WTC11 (cell line): ENCODE data around the gene ZNF789. TPM values are rescaled to one million over a fixed set of nuclear protein-coding genes. Genes with fewer than 3 reads are reported as not detected.

Source experiments
- ATAC-seq: fragments of 200-7000 bp; cut with Tn5 transposase; 2 replicates; pipeline ENCODE4 v1.10.0; 2021; ENCODE audit warnings: mild to moderate bottlenecking, moderate library complexity
- CTCF ChIA-PET: fragments of 300-600 bp; sonication (Branson Sonifier 250); formaldehyde crosslinking; loops from one replicate; lab custom pipeline; 2021; ENCODE audit warnings: antibody characterized with exemption; lab: Charles Lee
- POLR2A ChIA-PET: fragments of 350-600 bp; sonication (Branson Sonifier 250); formaldehyde crosslinking; loops from one replicate; lab custom pipeline; 2021; ENCODE audit warnings: antibody characterized with exemption; lab: Charles Lee
- DNase-seq: peaks from one replicate; pipeline ENCODE4 v3.0.0; 2021; ENCODE audit warnings: low spot score
- H3K27ac Mint-ChIP-seq: 2 replicates; pipeline ENCODE4 v1.8.0; 2021; ENCODE audit warnings: mixed read lengths
- H3K27me3 Mint-ChIP-seq: 2 replicates; pipeline ENCODE4 v1.8.0; 2021; ENCODE audit warnings: low read depth, mild to moderate bottlenecking, moderate library complexity, mixed read lengths
- H3K36me3 Mint-ChIP-seq: 2 replicates; pipeline ENCODE4 v1.8.0; 2021; ENCODE audit warnings: mixed read lengths
- H3K4me1 Mint-ChIP-seq: 2 replicates; pipeline ENCODE4 v1.8.0; 2022; ENCODE audit warnings: mixed read lengths
- H3K4me3 Mint-ChIP-seq: 2 replicates; pipeline ENCODE4 v1.8.0; 2021; ENCODE audit warnings: mild to moderate bottlenecking, moderate library complexity, mixed read lengths
- H3K9me3 Mint-ChIP-seq: 2 replicates; pipeline ENCODE4 v1.8.0; 2021; ENCODE audit warnings: mixed read lengths
- CREM ChIP-seq: sonication (generic); formaldehyde crosslinking; IDR thresholded peaks from 2 replicates; pipeline ENCODE4 v1.8.1; 2022; ENCODE audit warnings: mild to moderate bottlenecking, missing genetic modification reagents, moderate library complexity
- JUN ChIP-seq: sonication (generic); formaldehyde crosslinking; IDR thresholded peaks from 2 replicates; pipeline ENCODE4 v1.8.0; 2023; ENCODE audit warnings: mild to moderate bottlenecking, missing genetic modification reagents
- NFE2L1 ChIP-seq: sonication (generic); formaldehyde crosslinking; IDR thresholded peaks from 2 replicates; pipeline ENCODE4 v1.8.1; 2023; ENCODE audit warnings: missing genetic modification reagents
- NR1H2 ChIP-seq: sonication (generic); formaldehyde crosslinking; IDR thresholded peaks from 2 replicates; pipeline ENCODE4 v1.9.0; 2021; ENCODE audit warnings: mild to moderate bottlenecking, moderate library complexity, missing genetic modification reagents
- RELA ChIP-seq: sonication (generic); formaldehyde crosslinking; IDR thresholded peaks from 2 replicates; pipeline ENCODE4 v1.8.1; 2022; ENCODE audit warnings: missing genetic modification reagents, mild to moderate bottlenecking, borderline replicate concordance
- SMAD4 ChIP-seq: sonication (generic); formaldehyde crosslinking; IDR thresholded peaks from 2 replicates; pipeline ENCODE4 v1.8.0; 2022; ENCODE audit warnings: mild to moderate bottlenecking, missing genetic modification reagents
- USF2 ChIP-seq: sonication (generic); formaldehyde crosslinking; IDR thresholded peaks from 2 replicates; pipeline ENCODE4 v1.8.1; 2023; ENCODE audit warnings: mild to moderate bottlenecking, missing genetic modification reagents, moderate library complexity
- ZBTB21 ChIP-seq: sonication (generic); formaldehyde crosslinking; IDR thresholded peaks from 2 replicates; pipeline ENCODE4 v1.8.1; 2023; ENCODE audit warnings: mild to moderate bottlenecking, missing genetic modification reagents, borderline replicate concordance
- ZNF232 ChIP-seq: sonication (generic); formaldehyde crosslinking; IDR thresholded peaks from 2 replicates; pipeline ENCODE4 v1.8.0; 2022; ENCODE audit warnings: mild to moderate bottlenecking, missing genetic modification reagents
- ZNF281 ChIP-seq: sonication (generic); formaldehyde crosslinking; IDR thresholded peaks from 2 replicates; pipeline ENCODE4 v1.8.0; 2023; ENCODE audit warnings: mild to moderate bottlenecking, missing genetic modification reagents
- ZNF671 ChIP-seq: fragments of 250-450 bp; sonication (Bioruptor Pico); IDR thresholded peaks from 2 replicates; pipeline ENCODE4 v1.8.0; 2021; ENCODE audit warnings: mild to moderate bottlenecking
- total RNA-seq: library from RNA; stranded (reverse); gene quantifications from 3 replicates; pipeline ENCODE4 v1.2.3, GENCODE V29; 2021
- TF ChIP-seq, protein P1 (sequence below): sonication (generic); formaldehyde crosslinking; IDR thresholded peaks from 2 replicates; pipeline ENCODE4 v1.8.1; 2022; ENCODE audit warnings: missing genetic modification reagents, borderline replicate concordance
- TF ChIP-seq, protein P2 (sequence below): sonication (generic); formaldehyde crosslinking; IDR thresholded peaks from 2 replicates; pipeline ENCODE4 v1.8.0; 2022; ENCODE audit warnings: mild to moderate bottlenecking, missing genetic modification reagents
- TF ChIP-seq, protein P3 (sequence below): fragments of 250-450 bp; sonication (Bioruptor Pico); IDR thresholded peaks from 2 replicates; pipeline ENCODE4 v1.9.0; 2021; ENCODE audit warnings: moderate library complexity, mild to moderate bottlenecking, inconsistent platforms, borderline replicate concordance
- TF ChIP-seq, protein P4 (sequence below): sonication (generic); formaldehyde crosslinking; IDR thresholded peaks from 2 replicates; pipeline ENCODE4 v1.8.0; 2022; ENCODE audit warnings: mild to moderate bottlenecking, missing genetic modification reagents
- TF ChIP-seq, protein P5 (sequence below): fragments of 250-450 bp; sonication (Bioruptor Pico); IDR thresholded peaks from 2 replicates; pipeline ENCODE4 v1.9.0; 2021; ENCODE audit warnings: mild to moderate bottlenecking, borderline replicate concordance

ZNF789 gene
- total RNA-seq, 1 experiment from 2014 or later, result 14.0 TPM

DNA sequence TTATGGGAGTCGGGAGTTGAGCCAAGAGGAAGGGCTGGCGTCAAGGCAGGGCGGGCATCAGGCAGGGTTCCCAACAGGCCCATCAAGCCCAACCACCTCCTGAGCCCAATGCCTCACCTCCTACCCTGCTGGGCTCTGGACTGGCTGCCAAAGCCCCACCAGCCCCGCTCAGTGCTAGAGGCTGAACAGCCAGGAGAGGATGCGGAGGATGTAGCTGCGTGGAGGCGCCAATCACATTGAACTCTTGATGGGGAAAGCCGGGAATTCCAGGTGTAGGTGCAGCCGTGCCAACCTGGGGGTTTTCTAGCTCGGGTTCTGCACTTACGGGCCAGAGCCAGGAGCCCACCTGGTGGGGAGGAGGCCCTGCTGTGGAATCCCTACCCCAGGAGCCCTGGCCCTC, 19.6 kb upstream of the ZNF789 start:
- POLR2A ChIA-PET, result no interaction called here
- ATAC-seq (no peak), DNase-seq (no peak)
- Mint-ChIP-seq H3K4me3 (no peak overlapping the region), H3K27me3 (no peaks in the 10 kb centered on the region), H3K4me1 (no peaks in the 10 kb centered on the region), H3K36me3 (peaks cover 58% of the 10 kb centered on the region), H3K9me3 (no peaks in the 10 kb centered on the region), H3K27ac (no peak overlapping the region)
- TF ChIP-seq, protein P1, sequence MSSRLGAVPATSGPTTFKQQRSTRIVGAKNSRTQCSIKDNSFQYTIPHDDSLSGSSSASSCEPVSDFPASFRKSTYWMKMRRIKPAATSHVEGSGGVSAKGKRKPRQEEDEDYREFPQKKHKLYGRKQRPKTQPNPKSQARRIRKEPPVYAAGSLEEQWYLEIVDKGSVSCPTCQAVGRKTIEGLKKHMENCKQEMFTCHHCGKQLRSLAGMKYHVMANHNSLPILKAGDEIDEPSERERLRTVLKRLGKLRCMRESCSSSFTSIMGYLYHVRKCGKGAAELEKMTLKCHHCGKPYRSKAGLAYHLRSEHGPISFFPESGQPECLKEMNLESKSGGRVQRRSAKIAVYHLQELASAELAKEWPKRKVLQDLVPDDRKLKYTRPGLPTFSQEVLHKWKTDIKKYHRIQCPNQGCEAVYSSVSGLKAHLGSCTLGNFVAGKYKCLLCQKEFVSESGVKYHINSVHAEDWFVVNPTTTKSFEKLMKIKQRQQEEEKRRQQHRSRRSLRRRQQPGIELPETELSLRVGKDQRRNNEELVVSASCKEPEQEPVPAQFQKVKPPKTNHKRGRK (CRISPR knock-in tag), result no peak
- TF ChIP-seq USF2 (CRISPR knock-in tag) (no peak), NFE2L1 (CRISPR knock-in tag) (no peak), SMAD4 (no peak), RELA (CRISPR knock-in tag) (no peak)
- TF ChIP-seq, protein P2, sequence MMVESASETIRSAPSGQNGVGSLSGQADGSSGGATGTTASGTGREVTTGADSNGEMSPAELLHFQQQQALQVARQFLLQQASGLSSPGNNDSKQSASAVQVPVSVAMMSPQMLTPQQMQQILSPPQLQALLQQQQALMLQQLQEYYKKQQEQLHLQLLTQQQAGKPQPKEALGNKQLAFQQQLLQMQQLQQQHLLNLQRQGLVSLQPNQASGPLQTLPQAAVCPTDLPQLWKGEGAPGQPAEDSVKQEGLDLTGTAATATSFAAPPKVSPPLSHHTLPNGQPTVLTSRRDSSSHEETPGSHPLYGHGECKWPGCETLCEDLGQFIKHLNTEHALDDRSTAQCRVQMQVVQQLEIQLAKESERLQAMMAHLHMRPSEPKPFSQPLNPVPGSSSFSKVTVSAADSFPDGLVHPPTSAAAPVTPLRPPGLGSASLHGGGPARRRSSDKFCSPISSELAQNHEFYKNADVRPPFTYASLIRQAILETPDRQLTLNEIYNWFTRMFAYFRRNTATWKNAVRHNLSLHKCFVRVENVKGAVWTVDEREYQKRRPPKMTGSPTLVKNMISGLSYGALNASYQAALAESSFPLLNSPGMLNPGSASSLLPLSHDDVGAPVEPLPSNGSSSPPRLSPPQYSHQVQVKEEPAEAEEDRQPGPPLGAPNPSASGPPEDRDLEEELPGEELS (CRISPR knock-in tag), result no peak
- CTCF ChIA-PET, result no interaction called here

DNA sequence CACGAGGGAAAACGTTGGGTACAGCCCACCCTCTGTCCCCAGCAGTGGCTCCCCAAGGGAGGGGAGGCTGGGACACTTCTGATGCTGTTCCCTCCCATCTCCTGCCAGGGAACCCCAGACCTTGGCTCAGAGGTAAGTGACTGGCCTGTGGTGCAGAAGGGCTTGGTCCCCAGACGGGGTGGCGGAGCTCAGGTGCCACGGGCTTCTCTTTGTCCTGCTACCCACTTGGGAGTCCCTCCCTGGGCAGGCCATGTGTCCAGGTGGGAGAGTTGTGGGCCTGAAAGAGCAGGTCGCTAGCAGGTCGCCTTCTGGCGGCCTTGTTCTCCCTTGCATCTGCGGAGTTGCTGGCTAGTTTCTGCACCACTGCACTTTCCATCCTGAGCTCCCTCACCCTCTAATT, 16.8 kb upstream of the ZNF789 start:
- H3K27ac Mint-ChIP-seq, result peak overlapping the region; percentile 49; the same call in 1 of the 2 replicates
- no peaks in the 10 kb centered on the region for H3K27me3 Mint-ChIP-seq
- H3K4me1 Mint-ChIP-seq, result peaks cover 3% of the 10 kb centered on the region; the same call in 1 of the 2 replicates
- H3K4me3 Mint-ChIP-seq, result no peak overlapping the region
- TF ChIP-seq, protein P3, sequence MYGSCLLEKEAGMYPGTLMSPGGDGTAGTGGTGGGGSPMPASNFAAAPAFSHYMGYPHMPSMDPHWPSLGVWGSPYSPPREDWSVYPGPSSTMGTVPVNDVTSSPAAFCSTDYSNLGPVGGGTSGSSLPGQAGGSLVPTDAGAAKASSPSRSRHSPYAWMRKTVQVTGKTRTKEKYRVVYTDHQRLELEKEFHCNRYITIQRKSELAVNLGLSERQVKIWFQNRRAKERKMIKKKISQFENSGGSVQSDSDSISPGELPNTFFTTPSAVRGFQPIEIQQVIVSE, result no peak
- TF ChIP-seq RELA (CRISPR knock-in tag) (no peak), NR1H2 (CRISPR knock-in tag) (no peak), ZNF232 (CRISPR knock-in tag) (no peak), ZNF671 (CRISPR knock-in tag) (no peak), ZBTB21 (CRISPR knock-in tag) (no peak), JUN (CRISPR knock-in tag) (no peak), CREM (CRISPR knock-in tag) (no peak), ZNF281 (CRISPR knock-in tag) (no peak)
- TF ChIP-seq, protein P4, sequence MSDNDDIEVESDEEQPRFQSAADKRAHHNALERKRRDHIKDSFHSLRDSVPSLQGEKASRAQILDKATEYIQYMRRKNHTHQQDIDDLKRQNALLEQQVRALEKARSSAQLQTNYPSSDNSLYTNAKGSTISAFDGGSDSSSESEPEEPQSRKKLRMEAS (CRISPR knock-in tag), result no peak
- TF ChIP-seq, protein P1 (CRISPR knock-in tag), result no peak
- TF ChIP-seq, protein P5, sequence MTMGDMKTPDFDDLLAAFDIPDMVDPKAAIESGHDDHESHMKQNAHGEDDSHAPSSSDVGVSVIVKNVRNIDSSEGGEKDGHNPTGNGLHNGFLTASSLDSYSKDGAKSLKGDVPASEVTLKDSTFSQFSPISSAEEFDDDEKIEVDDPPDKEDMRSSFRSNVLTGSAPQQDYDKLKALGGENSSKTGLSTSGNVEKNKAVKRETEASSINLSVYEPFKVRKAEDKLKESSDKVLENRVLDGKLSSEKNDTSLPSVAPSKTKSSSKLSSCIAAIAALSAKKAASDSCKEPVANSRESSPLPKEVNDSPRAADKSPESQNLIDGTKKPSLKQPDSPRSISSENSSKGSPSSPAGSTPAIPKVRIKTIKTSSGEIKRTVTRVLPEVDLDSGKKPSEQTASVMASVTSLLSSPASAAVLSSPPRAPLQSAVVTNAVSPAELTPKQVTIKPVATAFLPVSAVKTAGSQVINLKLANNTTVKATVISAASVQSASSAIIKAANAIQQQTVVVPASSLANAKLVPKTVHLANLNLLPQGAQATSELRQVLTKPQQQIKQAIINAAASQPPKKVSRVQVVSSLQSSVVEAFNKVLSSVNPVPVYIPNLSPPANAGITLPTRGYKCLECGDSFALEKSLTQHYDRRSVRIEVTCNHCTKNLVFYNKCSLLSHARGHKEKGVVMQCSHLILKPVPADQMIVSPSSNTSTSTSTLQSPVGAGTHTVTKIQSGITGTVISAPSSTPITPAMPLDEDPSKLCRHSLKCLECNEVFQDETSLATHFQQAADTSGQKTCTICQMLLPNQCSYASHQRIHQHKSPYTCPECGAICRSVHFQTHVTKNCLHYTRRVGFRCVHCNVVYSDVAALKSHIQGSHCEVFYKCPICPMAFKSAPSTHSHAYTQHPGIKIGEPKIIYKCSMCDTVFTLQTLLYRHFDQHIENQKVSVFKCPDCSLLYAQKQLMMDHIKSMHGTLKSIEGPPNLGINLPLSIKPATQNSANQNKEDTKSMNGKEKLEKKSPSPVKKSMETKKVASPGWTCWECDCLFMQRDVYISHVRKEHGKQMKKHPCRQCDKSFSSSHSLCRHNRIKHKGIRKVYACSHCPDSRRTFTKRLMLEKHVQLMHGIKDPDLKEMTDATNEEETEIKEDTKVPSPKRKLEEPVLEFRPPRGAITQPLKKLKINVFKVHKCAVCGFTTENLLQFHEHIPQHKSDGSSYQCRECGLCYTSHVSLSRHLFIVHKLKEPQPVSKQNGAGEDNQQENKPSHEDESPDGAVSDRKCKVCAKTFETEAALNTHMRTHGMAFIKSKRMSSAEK (CRISPR knock-in tag), result no peak
- CTCF ChIA-PET, result interaction anchor here (1.2 to 1.5 kb wide), 2 partner anchors 8 to 47 kb away, joined by 3 to 4 read pairs; partner anchors contain the start of genes BUD31 and PDAP1
- peaks cover 13% of the 10 kb centered on the region for H3K9me3 Mint-ChIP-seq
- peaks cover 69% of the 10 kb centered on the region for H3K36me3 Mint-ChIP-seq
- ATAC-seq (no peak), DNase-seq (no peak)
- POLR2A ChIA-PET, result interaction anchor here (0.5 to 1.4 kb wide), 6 partner anchors 9 to 1347 kb away, joined by 3 to 6 read pairs (median 4); partner anchors contain the start of genes BUD31, CPSF4, PDAP1 and PTCD1
